ENCODE results near the gene ZNF714.

The ZNF714 gene

GRCh38 chr19:21082011-21082975, at the start of gene ZNF714:
Gene ZNF714, plus strand, starts transcription at chr19:21082203. Its CDS starts 16,066 bp downstream, at chr19:21098269.
- H3K4me3 ChIP-seq (ENCODE audit: low read length), result peak within 1 kb of the TSS; percentile 77
- no peak for TF ChIP-seq CTCF (conservative IDR thresholded peaks at IDR 0.05; ENCODE audit: low read depth, low read length)
- DNase-seq (ENCODE audit: low read depth), result peak; percentile 79

- no peak for DNase-seq (ENCODE audit: low read depth)
- H3K4me3 ChIP-seq (ENCODE audit: low read length), result no peak overlapping the region
- no peak for TF ChIP-seq CTCF (conservative IDR thresholded peaks at IDR 0.05; ENCODE audit: low read depth, low read length)
Measured at GRCh38 chr19:21045028-21045427, 37.0 kb upstream of the ZNF714 start.

GRCh38 chr19:21046489-21046888, 35.5 kb upstream of the ZNF714 start:
- TF ChIP-seq CTCF (conservative IDR thresholded peaks at IDR 0.05; ENCODE audit: low read depth, low read length), result no peak
- no peak overlapping the region for H3K4me3 ChIP-seq (ENCODE audit: low read length)
- no peak for DNase-seq (ENCODE audit: low read depth)

GRCh38 chr19:21047716-21048115, 34.3 kb upstream of the ZNF714 start:
- TF ChIP-seq CTCF (conservative IDR thresholded peaks at IDR 0.05; ENCODE audit: low read depth, low read length), result no peak
- no peak for DNase-seq (ENCODE audit: low read depth)
- no peak overlapping the region for H3K4me3 ChIP-seq (ENCODE audit: low read length)

- H3K4me3 ChIP-seq (ENCODE audit: low read length), result no peak overlapping the region
- DNase-seq (ENCODE audit: low read depth), result no peak
- TF ChIP-seq CTCF (conservative IDR thresholded peaks at IDR 0.05; ENCODE audit: low read depth, low read length), result no peak
Measured at GRCh38 chr19:21052902-21053301, 29.1 kb upstream of the ZNF714 start.

- DNase-seq (ENCODE audit: low read depth), result no peak
- no peak for TF ChIP-seq CTCF (conservative IDR thresholded peaks at IDR 0.05; ENCODE audit: low read depth, low read length)
- H3K4me3 ChIP-seq (ENCODE audit: low read length), result no peak overlapping the region
Measured at GRCh38 chr19:21065336-21065735, 16.7 kb upstream of the ZNF714 start.

- no peak for TF ChIP-seq CTCF (conservative IDR thresholded peaks at IDR 0.05; ENCODE audit: low read depth, low read length)
- no peak for DNase-seq (ENCODE audit: low read depth)
- H3K4me3 ChIP-seq (ENCODE audit: low read length), result no peak overlapping the region
Measured at GRCh38 chr19:21084343-21084742, 2.3 kb downstream of the ZNF714 start.
